GM12874 (cell line): Measurements from ENCODE around the gene POLR2L.

Source experiments
- TF ChIP-seq, protein P1 (sequence below): IDR thresholded peaks from 2 replicates; pipeline ENCODE4 v1.5.1; 2011; ENCODE audit warnings: low read depth, mild to moderate bottlenecking, control low read depth, low read length, moderate library complexity; ENCODE audit not compliant: insufficient read depth

Gene POLR2L

DNA sequence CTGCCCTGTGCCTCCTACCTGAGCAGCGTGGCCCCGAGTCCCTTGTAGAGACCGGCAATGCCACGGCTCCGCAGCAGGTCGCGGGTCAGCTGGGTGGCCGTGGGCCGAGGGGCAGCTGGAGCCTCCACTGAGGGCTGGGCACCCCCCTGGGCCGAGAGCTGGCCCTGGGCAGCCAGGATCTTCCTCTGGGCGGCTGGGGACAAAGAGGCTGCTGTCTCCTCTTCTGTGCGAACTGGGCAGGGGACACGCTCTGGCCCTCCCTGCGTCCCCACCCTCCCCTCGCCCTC, 49.9 kb downstream of the POLR2L start:
- TF ChIP-seq, protein P1, sequence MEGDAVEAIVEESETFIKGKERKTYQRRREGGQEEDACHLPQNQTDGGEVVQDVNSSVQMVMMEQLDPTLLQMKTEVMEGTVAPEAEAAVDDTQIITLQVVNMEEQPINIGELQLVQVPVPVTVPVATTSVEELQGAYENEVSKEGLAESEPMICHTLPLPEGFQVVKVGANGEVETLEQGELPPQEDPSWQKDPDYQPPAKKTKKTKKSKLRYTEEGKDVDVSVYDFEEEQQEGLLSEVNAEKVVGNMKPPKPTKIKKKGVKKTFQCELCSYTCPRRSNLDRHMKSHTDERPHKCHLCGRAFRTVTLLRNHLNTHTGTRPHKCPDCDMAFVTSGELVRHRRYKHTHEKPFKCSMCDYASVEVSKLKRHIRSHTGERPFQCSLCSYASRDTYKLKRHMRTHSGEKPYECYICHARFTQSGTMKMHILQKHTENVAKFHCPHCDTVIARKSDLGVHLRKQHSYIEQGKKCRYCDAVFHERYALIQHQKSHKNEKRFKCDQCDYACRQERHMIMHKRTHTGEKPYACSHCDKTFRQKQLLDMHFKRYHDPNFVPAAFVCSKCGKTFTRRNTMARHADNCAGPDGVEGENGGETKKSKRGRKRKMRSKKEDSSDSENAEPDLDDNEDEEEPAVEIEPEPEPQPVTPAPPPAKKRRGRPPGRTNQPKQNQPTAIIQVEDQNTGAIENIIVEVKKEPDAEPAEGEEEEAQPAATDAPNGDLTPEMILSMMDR = no peak

DNA sequence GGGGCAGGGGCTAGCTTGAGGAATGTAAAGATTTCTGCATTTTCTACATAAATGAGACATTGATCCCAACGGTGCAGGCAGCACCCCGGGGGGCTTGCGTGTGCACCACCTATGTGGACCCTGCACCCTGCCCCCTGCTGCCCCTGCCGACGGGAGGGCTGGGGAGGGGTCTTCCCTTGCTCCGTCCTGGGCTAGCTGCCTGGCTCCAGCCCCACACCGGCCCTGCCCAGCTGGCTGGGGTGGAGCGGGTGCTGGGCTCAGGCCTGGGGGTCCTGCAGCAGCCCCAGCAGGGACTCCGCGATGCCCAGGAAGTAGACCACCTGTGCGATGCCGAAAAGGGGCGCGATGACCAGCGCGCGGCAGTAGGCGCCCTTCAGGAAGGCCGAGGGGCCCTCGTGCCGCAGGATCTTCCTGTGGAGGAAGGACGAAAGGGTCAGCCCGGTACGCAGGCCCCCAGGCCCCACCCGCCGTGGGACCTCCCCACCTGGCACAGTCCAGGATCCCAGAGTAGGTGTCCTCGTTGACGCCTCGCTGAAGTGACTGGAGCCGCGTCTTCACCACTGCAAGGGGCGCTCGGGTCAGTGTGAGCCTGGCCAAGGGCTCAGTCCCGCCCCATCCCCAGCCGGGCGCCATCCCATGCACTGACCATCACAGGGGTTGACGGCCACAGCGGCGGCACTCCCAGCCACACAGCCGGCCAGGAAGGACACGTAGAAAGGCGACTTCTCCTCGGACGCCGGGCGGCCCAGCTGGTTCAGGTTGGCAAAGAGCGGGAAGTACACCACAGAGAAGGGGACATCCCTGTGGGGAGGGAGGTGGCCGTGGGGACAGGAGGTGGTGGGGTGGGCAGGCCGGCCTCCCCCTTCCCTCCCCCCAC, 50.4 kb downstream of the POLR2L start:
- TF ChIP-seq, protein P1 = no peak

DNA sequence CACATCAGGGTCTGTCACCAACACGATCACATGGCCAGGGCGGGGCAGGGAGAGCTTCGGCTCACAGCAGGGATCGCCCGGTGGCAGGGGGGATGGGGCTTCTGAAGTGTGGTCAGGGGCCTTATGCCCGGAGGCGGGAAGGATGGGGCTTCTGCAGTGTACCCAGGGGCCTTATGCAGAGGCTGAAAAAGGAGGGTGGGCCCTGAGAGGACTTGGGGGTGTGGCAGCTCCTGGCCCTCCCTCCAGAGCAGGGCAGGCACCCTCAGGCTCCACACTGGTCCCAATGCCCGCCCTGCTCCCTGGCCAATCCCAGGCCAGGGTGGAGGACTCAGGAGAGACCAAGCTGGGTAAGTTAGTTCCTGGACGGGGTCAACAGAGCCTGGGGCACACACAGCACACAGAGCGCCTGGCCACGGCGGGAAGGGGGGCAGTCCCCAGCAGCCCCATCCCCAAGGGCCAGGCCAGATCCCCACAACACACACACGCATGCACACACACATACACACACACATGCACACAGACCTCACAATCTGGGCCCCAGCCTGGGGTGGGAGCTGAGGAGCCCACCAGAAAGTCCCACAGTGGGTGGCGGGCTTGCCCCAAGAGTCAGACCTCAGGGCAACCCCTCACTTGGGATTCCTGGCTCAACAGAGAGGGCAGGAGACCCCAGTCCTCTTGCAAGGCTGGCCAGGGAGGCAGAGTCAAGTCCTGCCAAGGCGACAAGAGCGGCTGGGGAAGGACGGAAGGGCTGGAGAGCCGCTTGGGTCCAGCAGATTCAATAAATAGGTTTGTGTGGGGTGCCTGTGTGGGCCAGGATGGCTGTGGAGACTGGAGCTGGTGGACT, 51.4 kb downstream of the POLR2L start:
- TF ChIP-seq, protein P1 = no peak

DNA sequence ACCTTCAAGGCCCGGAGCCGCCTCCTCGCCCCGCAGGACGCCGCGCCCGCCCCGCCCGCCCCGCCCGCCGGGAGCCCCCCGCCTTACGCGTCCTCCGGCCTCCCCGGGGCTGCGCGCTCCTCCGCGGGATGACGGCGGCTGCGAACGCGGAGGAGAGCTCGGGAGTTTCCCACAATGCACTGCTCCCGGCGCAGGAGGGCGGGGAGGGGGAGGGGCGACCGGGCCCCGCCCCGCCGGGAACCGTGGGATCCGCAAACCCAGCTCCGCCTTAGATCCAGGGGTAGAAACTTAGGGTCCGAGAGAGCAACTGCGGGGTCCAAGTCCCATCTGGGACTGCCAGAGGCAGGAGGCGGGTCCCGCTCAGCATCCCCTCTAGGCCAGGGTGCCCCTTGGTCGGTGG, 52.4 kb downstream of the POLR2L start, which contains the start of gene CEND1:
Gene CEND1, minus strand, starts transcription at position 148 of the 400 bp plus-strand sequence. CDS start 1,514 bp downstream, outside the sequence.
- TF ChIP-seq, protein P1 = no peak
